Endodermal cell (in vitro differentiated cells): ENCODE data around the gene CD19. TPM values are rescaled to one million over a fixed set of nuclear protein-coding genes. Genes with fewer than 3 reads are reported as not detected.
A peak's percentile ranks its signal among the peaks of the same experiment; 100 is the strongest.

ENCODE experiments used
- DNase-seq: peaks from one replicate; pipeline ENCODE4 v3.0.0-alpha.2; 2017
- H3K27ac ChIP-seq: 2 replicates; pipeline ENCODE4 v1.5.1; 2013; ENCODE audit warnings: mild to moderate bottlenecking, low read depth, low read length, moderate library complexity
- H3K27me3 ChIP-seq: 2 replicates; pipeline ENCODE4 v1.6.1; 2013; ENCODE audit warnings: mild to moderate bottlenecking, low read length, moderate library complexity; ENCODE audit not compliant: insufficient read depth, control insufficient read depth, poor library complexity, severe bottlenecking
- H3K36me3 ChIP-seq: 2 replicates; pipeline ENCODE4 v1.7.0; 2013; ENCODE audit warnings: mild to moderate bottlenecking, low read length, moderate library complexity; ENCODE audit not compliant: control insufficient read depth, insufficient read depth
- H3K4me1 ChIP-seq: one replicate; pipeline ENCODE4 v1.7.0; 2013; ENCODE audit warnings: low read length; ENCODE audit not compliant: control insufficient read depth, insufficient read depth
- H3K4me3 ChIP-seq: 2 replicates; pipeline ENCODE4 v1.5.1; 2013; ENCODE audit warnings: mild to moderate bottlenecking, low read length, moderate library complexity
- H3K9ac ChIP-seq: 2 replicates; pipeline ENCODE4 v1.6.1; 2013; ENCODE audit warnings: mild to moderate bottlenecking, low read length, moderate library complexity; ENCODE audit not compliant: poor library complexity, severe bottlenecking; ENCODE audit errors: extremely low read depth
- H3K9me3 ChIP-seq: 2 replicates; pipeline ENCODE4 v1.6.1; 2013; ENCODE audit warnings: mild to moderate bottlenecking, low read length, moderate library complexity; ENCODE audit not compliant: control insufficient read depth
- H3K27ac Mint-ChIP-seq: 2 replicates; pipeline ENCODE4 v1.8.0; 2020; ENCODE audit warnings: mixed read lengths
- H3K27me3 Mint-ChIP-seq: 2 replicates; pipeline ENCODE4 v1.8.0; 2021; ENCODE audit warnings: mild to moderate bottlenecking, mixed read lengths; ENCODE audit not compliant: insufficient read depth
- H3K36me3 Mint-ChIP-seq: 2 replicates; pipeline ENCODE4 v1.8.0; 2020; ENCODE audit warnings: low read depth, mixed read lengths
- H3K4me1 Mint-ChIP-seq: 2 replicates; pipeline ENCODE4 v1.8.0; 2020; ENCODE audit warnings: mixed read lengths
- H3K4me3 Mint-ChIP-seq: 2 replicates; pipeline ENCODE4 v1.8.0; 2020; ENCODE audit warnings: mild to moderate bottlenecking, moderate library complexity, mixed read lengths
- H3K9me3 Mint-ChIP-seq: 2 replicates; pipeline ENCODE4 v1.8.0; 2020; ENCODE audit warnings: mild to moderate bottlenecking, mixed read lengths
- CTCF ChIP-seq: fragments of 200-600 bp; sonication (generic); conservative IDR thresholded peaks from 2 replicates; pipeline ENCODE4 v1.5.0; 2021; ENCODE audit warnings: antibody characterized with exemption, mild to moderate bottlenecking
- WGBS, 2 experiments: methylation state at CpG; one replicate each; pipeline versions ENCODE4 v1.1.5 to v1.1.7; 2013; ENCODE audit warnings: missing lambda C conversion rate in 2 of 2, mixed read lengths in 1 of 2; ENCODE audit not compliant: insufficient coverage in 1 of 2, insufficient read length in 1 of 2; 5-methylcytosine and 5-hydroxymethylcytosine counted together
- total RNA-seq, 2 donors: library from RNA; stranded (reverse); fragmentation: NEBNext Ultra II Directional in 1 of 2; extraction: Animal tissue kit (Norgen Biotek cat#: 25700) in 1 of 2; gene quantifications; 2 replicates in 1 of 2; 3 replicates in 1 of 2; pipeline ENCODE4 v1.2.1, GENCODE V29; 2021

The CD19 gene
- total RNA-seq, 2 donors from 2014 or later, result not detected

- no peaks in the 10 kb centered on the region for H3K36me3 ChIP-seq
- no peak overlapping the region for H3K27ac ChIP-seq
- no peaks in the 10 kb centered on the region for H3K9me3 Mint-ChIP-seq
- no peaks in the 10 kb centered on the region for H3K27me3 ChIP-seq
- no peak overlapping the region for H3K4me3 Mint-ChIP-seq
- no peak for DNase-seq
- peaks cover 12% of the 10 kb centered on the region for H3K27me3 Mint-ChIP-seq
- H3K4me1 Mint-ChIP-seq, result peaks cover 6% of the 10 kb centered on the region
- no peaks in the 10 kb centered on the region for H3K4me1 ChIP-seq
- WGBS, 2 experiments, result 92% methylated on average over 9 to 20 of the region's 20 CpGs
- peak overlapping the region; percentile 32 for H3K27ac Mint-ChIP-seq
- no peaks in the 10 kb centered on the region for H3K36me3 Mint-ChIP-seq
- no peaks in the 10 kb centered on the region for H3K9me3 ChIP-seq
- TF ChIP-seq CTCF, result no peak
- no peak overlapping the region for H3K9ac ChIP-seq
- H3K4me3 ChIP-seq, result no peak overlapping the region
Measured at GRCh38 chr16:28932339-28933141, 769 bp downstream of the CD19 start.

- H3K4me1 Mint-ChIP-seq, result peaks cover 6% of the 10 kb centered on the region
- no peaks in the 10 kb centered on the region for H3K27me3 ChIP-seq
- WGBS, 2 experiments, result 84 to 88% methylated on average over 7 to 8 of the region's 8 CpGs
- DNase-seq, result no peak
- no peak overlapping the region for H3K9ac ChIP-seq
- H3K9me3 ChIP-seq, result no peaks in the 10 kb centered on the region
- no peak for TF ChIP-seq CTCF
- H3K27ac ChIP-seq, result no peak overlapping the region
- no peaks in the 10 kb centered on the region for H3K4me1 ChIP-seq
- no peak overlapping the region for H3K4me3 Mint-ChIP-seq
- H3K27ac Mint-ChIP-seq, result no peak overlapping the region
- H3K36me3 Mint-ChIP-seq, result no peaks in the 10 kb centered on the region
- H3K4me3 ChIP-seq, result no peak overlapping the region
- H3K9me3 Mint-ChIP-seq, result no peaks in the 10 kb centered on the region
- no peaks in the 10 kb centered on the region for H3K36me3 ChIP-seq
- peaks cover 10% of the 10 kb centered on the region for H3K27me3 Mint-ChIP-seq
Measured at GRCh38 chr16:28933171-28933570, 1.4 kb downstream of the CD19 start.

GRCh38 chr16:28935346-28935745 lies 3.6 kb downstream of the CD19 start:
- Histone ChIP-seq H3K4me3 (no peak overlapping the region), H3K27ac (no peak overlapping the region), H3K4me1 (no peaks in the 10 kb centered on the region), H3K9ac (no peak overlapping the region), H3K36me3 (no peaks in the 10 kb centered on the region), H3K27me3 (no peaks in the 10 kb centered on the region), H3K9me3 (no peaks in the 10 kb centered on the region)
- no peaks in the 10 kb centered on the region for H3K36me3 Mint-ChIP-seq
- no peaks in the 10 kb centered on the region for H3K9me3 Mint-ChIP-seq
- peaks cover 6% of the 10 kb centered on the region for H3K4me1 Mint-ChIP-seq
- H3K27me3 Mint-ChIP-seq, result peaks cover 17% of the 10 kb centered on the region
- H3K4me3 Mint-ChIP-seq, result no peak overlapping the region
- DNase-seq, result no peak
- no peak for TF ChIP-seq CTCF
- 83 to 95% methylated on average over 1 to 4 of the region's 4 CpGs for WGBS, 2 experiments
- no peak overlapping the region for H3K27ac Mint-ChIP-seq
